Measurements from ENCODE around the gene CHST11.

DNA sequence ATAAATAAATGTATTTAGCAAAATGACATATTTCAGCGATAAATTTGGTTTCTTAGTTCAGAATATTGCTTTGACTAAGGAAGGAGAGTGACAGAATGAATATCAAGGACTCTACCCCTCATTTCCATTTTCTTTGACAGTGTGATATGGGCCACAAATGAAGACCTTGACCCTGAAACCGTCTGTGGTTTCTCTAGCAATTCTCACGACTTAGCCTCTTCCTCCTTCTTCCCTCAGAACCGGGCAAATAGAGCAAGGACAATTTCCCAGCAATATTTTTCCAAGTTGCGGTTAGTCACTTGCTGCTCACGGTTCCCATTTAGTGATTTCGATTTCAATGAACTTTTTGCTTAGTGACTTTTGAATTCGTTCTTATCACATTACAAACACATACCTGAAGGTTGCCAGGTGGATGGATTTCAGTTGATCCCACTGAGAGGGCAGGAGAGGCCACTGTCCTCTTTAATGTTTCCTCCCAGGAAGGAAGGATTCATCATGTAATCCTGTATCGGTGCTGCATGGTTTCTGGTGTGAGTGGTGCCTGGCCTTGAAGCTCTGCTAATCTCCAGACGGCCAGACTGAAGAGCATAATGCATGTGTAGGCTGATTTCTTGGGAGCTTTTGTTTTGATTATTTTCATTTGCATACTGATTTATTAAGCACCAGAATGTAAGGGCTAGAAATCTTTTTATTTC lies 77.6 kb downstream of the CHST11 start:
- TF ChIP-seq, protein P1, sequence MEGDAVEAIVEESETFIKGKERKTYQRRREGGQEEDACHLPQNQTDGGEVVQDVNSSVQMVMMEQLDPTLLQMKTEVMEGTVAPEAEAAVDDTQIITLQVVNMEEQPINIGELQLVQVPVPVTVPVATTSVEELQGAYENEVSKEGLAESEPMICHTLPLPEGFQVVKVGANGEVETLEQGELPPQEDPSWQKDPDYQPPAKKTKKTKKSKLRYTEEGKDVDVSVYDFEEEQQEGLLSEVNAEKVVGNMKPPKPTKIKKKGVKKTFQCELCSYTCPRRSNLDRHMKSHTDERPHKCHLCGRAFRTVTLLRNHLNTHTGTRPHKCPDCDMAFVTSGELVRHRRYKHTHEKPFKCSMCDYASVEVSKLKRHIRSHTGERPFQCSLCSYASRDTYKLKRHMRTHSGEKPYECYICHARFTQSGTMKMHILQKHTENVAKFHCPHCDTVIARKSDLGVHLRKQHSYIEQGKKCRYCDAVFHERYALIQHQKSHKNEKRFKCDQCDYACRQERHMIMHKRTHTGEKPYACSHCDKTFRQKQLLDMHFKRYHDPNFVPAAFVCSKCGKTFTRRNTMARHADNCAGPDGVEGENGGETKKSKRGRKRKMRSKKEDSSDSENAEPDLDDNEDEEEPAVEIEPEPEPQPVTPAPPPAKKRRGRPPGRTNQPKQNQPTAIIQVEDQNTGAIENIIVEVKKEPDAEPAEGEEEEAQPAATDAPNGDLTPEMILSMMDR (conservative IDR thresholded peaks at IDR 0.05 in 1 of 2, IDR thresholded peaks at IDR 0.05 in 1 of 2; ENCODE audit: extremely low read depth in 1 of 2, insufficient read depth in 1 of 2, low read depth in 1 of 2, low read length in 2 of 2) = no peak
- TF ChIP-seq EZH2 (IDR thresholded peaks at IDR 0.05; ENCODE audit: borderline replicate concordance, low read length) = no peak
